Measurements from ENCODE around the gene ARHGEF33. TPM values are rescaled to one million over a fixed set of nuclear protein-coding genes. Genes with fewer than 3 reads are reported as not detected.

Gene ARHGEF33
- total RNA-seq, 1 donor from 2014 or later: 0.74 TPM

- TF ChIP-seq POLR2AphosphoS5 (IDR thresholded peaks at IDR 0.05; ENCODE audit: insufficient read depth in 1 of 2, low read depth in 1 of 2) (no peak), POLR2A (IDR thresholded peaks at IDR 0.05) (no peak), CTCF (IDR thresholded peaks at IDR 0.05) (no peak)
- Histone ChIP-seq H3K27me3 (no peaks in the 10 kb centered on the region), H3K4me3 (no peak overlapping the region), H3K36me3 (peaks cover 0 to 16% of the 10 kb centered on the region in 2 donors), H3K9me3 (no peaks in the 10 kb centered on the region), H3K4me1 (no peaks in the 10 kb centered on the region), H3K27ac (no peak overlapping the region)
- DNase-seq (ENCODE audit: extremely low spot score in 2 of 2): no peak
- intact Hi-C loops (cut with DNase I): no loop called here
These were observed 91.5 kb downstream of the ARHGEF33 start for GRCh38 chr2:38981003-38981669.

GRCh38 chr2:38981670-38982357, 92.1 kb downstream of the ARHGEF33 start:
- intact Hi-C loops (cut with DNase I): no loop called here
- TF ChIP-seq CTCF (IDR thresholded peaks at IDR 0.05): no peak
- TF ChIP-seq POLR2AphosphoS5 (IDR thresholded peaks at IDR 0.05; ENCODE audit: insufficient read depth in 1 of 2, low read depth in 1 of 2): no peak
- no peak for TF ChIP-seq POLR2A (IDR thresholded peaks at IDR 0.05)
- H3K4me1 ChIP-seq: no peaks in the 10 kb centered on the region
- DNase-seq (ENCODE audit: extremely low spot score in 2 of 2): no peak
- H3K27me3 ChIP-seq: no peaks in the 10 kb centered on the region
- H3K36me3 ChIP-seq: peaks cover 0 to 22% of the 10 kb centered on the region in 2 donors
- H3K27ac ChIP-seq: no peak overlapping the region
- H3K4me3 ChIP-seq: no peak overlapping the region
- H3K9me3 ChIP-seq: no peaks in the 10 kb centered on the region

GRCh38 chr2:38982498-38982897, 92.8 kb downstream of the ARHGEF33 start:
- H3K36me3 ChIP-seq: peaks cover 0 to 26% of the 10 kb centered on the region in 2 donors
- H3K9me3 ChIP-seq: no peaks in the 10 kb centered on the region
- H3K4me3 ChIP-seq: no peak overlapping the region
- DNase-seq (ENCODE audit: extremely low spot score in 2 of 2): no peak
- H3K27ac ChIP-seq: no peak overlapping the region
- no peaks in the 10 kb centered on the region for H3K27me3 ChIP-seq
- intact Hi-C loops (cut with DNase I): no loop called here
- no peaks in the 10 kb centered on the region for H3K4me1 ChIP-seq
- TF ChIP-seq POLR2A (IDR thresholded peaks at IDR 0.05) (no peak), POLR2AphosphoS5 (IDR thresholded peaks at IDR 0.05; ENCODE audit: insufficient read depth in 1 of 2, low read depth in 1 of 2) (no peak), CTCF (IDR thresholded peaks at IDR 0.05) (no peak)

- no peak overlapping the region for H3K4me3 ChIP-seq
- no peak overlapping the region for H3K27ac ChIP-seq
- no peak for DNase-seq (ENCODE audit: extremely low spot score in 2 of 2)
- no peaks in the 10 kb centered on the region for H3K9me3 ChIP-seq
- intact Hi-C loops (cut with DNase I): no loop called here
- peaks cover 0 to 30% of the 10 kb centered on the region in 2 donors for H3K36me3 ChIP-seq
- no peaks in the 10 kb centered on the region for H3K27me3 ChIP-seq
- H3K4me1 ChIP-seq: no peaks in the 10 kb centered on the region
- TF ChIP-seq POLR2A (IDR thresholded peaks at IDR 0.05): no peak
- no peak for TF ChIP-seq POLR2AphosphoS5 (IDR thresholded peaks at IDR 0.05; ENCODE audit: insufficient read depth in 1 of 2, low read depth in 1 of 2)
- TF ChIP-seq CTCF (IDR thresholded peaks at IDR 0.05): no peak
These were observed 99.0 kb downstream of the ARHGEF33 start for GRCh38 chr2:38988716-38989115.

- H3K27ac ChIP-seq: no peak overlapping the region
- TF ChIP-seq CTCF (IDR thresholded peaks at IDR 0.05) (no peak), POLR2A (IDR thresholded peaks at IDR 0.05) (no peak), POLR2AphosphoS5 (IDR thresholded peaks at IDR 0.05; ENCODE audit: insufficient read depth in 1 of 2, low read depth in 1 of 2) (no peak)
- no peak overlapping the region for H3K4me3 ChIP-seq
- DNase-seq (ENCODE audit: extremely low spot score in 2 of 2): no peak
- no peaks in the 10 kb centered on the region for H3K4me1 ChIP-seq
- peaks cover 0 to 33% of the 10 kb centered on the region in 2 donors for H3K36me3 ChIP-seq
- intact Hi-C loops (cut with DNase I): no loop called here
- H3K9me3 ChIP-seq: no peaks in the 10 kb centered on the region
- no peaks in the 10 kb centered on the region for H3K27me3 ChIP-seq
These were observed 102.2 kb downstream of the ARHGEF33 start for GRCh38 chr2:38991899-38992298.
